HL-60 (cell line): ENCODE data around the gene SNUPN.

Source experiments
- CTCF ChIP-seq: IDR thresholded peaks from one replicate; pipeline ENCODE4 v1.5.1; 2011; ENCODE audit warnings: low read length, control low read depth, inconsistent platforms; ENCODE audit not compliant: insufficient read depth
- POLR2AphosphoS5 ChIP-seq: IDR thresholded peaks from 2 replicates; pipeline ENCODE4 v1.6.1; 2012; ENCODE audit warnings: low read depth
- SPI1 ChIP-seq: IDR thresholded peaks from 2 replicates; pipeline ENCODE4 v1.6.1; 2012; ENCODE audit warnings: low read depth, mild to moderate bottlenecking, borderline replicate concordance
- TF ChIP-seq, protein P1 (sequence below): IDR thresholded peaks from 2 replicates; pipeline ENCODE4 v1.6.1; 2012; ENCODE audit warnings: low read depth; ENCODE audit not compliant: insufficient replicate concordance

GRCh38 chr15:75606711-75607699 lies 18.5 kb downstream of the SNUPN start:
- TF ChIP-seq CTCF (no peak), POLR2AphosphoS5 (no peak), SPI1 (no peak)
- TF ChIP-seq, protein P1, sequence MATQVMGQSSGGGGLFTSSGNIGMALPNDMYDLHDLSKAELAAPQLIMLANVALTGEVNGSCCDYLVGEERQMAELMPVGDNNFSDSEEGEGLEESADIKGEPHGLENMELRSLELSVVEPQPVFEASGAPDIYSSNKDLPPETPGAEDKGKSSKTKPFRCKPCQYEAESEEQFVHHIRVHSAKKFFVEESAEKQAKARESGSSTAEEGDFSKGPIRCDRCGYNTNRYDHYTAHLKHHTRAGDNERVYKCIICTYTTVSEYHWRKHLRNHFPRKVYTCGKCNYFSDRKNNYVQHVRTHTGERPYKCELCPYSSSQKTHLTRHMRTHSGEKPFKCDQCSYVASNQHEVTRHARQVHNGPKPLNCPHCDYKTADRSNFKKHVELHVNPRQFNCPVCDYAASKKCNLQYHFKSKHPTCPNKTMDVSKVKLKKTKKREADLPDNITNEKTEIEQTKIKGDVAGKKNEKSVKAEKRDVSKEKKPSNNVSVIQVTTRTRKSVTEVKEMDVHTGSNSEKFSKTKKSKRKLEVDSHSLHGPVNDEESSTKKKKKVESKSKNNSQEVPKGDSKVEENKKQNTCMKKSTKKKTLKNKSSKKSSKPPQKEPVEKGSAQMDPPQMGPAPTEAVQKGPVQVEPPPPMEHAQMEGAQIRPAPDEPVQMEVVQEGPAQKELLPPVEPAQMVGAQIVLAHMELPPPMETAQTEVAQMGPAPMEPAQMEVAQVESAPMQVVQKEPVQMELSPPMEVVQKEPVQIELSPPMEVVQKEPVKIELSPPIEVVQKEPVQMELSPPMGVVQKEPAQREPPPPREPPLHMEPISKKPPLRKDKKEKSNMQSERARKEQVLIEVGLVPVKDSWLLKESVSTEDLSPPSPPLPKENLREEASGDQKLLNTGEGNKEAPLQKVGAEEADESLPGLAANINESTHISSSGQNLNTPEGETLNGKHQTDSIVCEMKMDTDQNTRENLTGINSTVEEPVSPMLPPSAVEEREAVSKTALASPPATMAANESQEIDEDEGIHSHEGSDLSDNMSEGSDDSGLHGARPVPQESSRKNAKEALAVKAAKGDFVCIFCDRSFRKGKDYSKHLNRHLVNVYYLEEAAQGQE: no peak
